Activated CD8-positive, alpha-beta memory T cell treated with anti-CD3 and anti-CD28 coated beads, Interleukin-2, amount 50 U/mL, for 1 hour (primary cell): Measurements from ENCODE around the gene LAMC1.

Experiments
- DNase-seq: peaks from one replicate; pipeline ENCODE4 v3.0.0-alpha.2; 2020; ENCODE audit errors: extremely low read depth

Gene LAMC1

GRCh38 chr1:183079712-183080388, 56.6 kb downstream of the LAMC1 start:
- no peak for DNase-seq

- no peak for DNase-seq
Observed at GRCh38 chr1:183080406-183080805, 57.2 kb downstream of the LAMC1 start.

- DNase-seq = no peak
Observed at GRCh38 chr1:183081402-183082120, 58.3 kb downstream of the LAMC1 start.

- no peak for DNase-seq
Observed at GRCh38 chr1:183082650-183083049, 59.4 kb downstream of the LAMC1 start.

GRCh38 chr1:183087001-183087400, 63.8 kb downstream of the LAMC1 start:
- no peak for DNase-seq

GRCh38 chr1:183089025-183089639, 65.9 kb downstream of the LAMC1 start:
- no peak for DNase-seq

GRCh38 chr1:183090391-183091006, 67.3 kb downstream of the LAMC1 start:
- DNase-seq = no peak

GRCh38 chr1:183091181-183091580, 68.0 kb downstream of the LAMC1 start:
- no peak for DNase-seq

- no peak for DNase-seq
Observed at GRCh38 chr1:183092350-183092749, 69.1 kb downstream of the LAMC1 start.

GRCh38 chr1:183093066-183093668, 69.9 kb downstream of the LAMC1 start:
- DNase-seq = no peak

GRCh38 chr1:183093786-183094298, 70.6 kb downstream of the LAMC1 start:
- no peak for DNase-seq

GRCh38 chr1:183094351-183094750, 71.1 kb downstream of the LAMC1 start:
- no peak for DNase-seq

GRCh38 chr1:183096351-183096750, 73.1 kb downstream of the LAMC1 start:
- DNase-seq = no peak

- no peak for DNase-seq
Observed at GRCh38 chr1:183096894-183097293, 73.7 kb downstream of the LAMC1 start.

GRCh38 chr1:183097438-183098051, 74.3 kb downstream of the LAMC1 start:
- no peak for DNase-seq

GRCh38 chr1:183098317-183098716, 75.1 kb downstream of the LAMC1 start:
- no peak for DNase-seq

GRCh38 chr1:183100361-183100974, 77.2 kb downstream of the LAMC1 start:
- DNase-seq = no peak

- DNase-seq = no peak
Observed at GRCh38 chr1:183101081-183101480, 77.9 kb downstream of the LAMC1 start.

GRCh38 chr1:183101841-183102276, 78.6 kb downstream of the LAMC1 start:
- DNase-seq = no peak

GRCh38 chr1:183103147-183103546, 79.9 kb downstream of the LAMC1 start:
- DNase-seq = no peak

- no peak for DNase-seq
Observed at GRCh38 chr1:183103577-183103976, 80.4 kb downstream of the LAMC1 start.
